GM11168 (cell line): Measurements from ENCODE around the gene SMIM10L1.

ENCODE experiments used
- in situ Hi-C: fragments of 300-500 bp; cut with MboI; formaldehyde crosslinking; loops from one replicate; pipeline ENCODE4 v1.12.0; 2022; ENCODE audit warnings: low sequenced_read_pairs; ENCODE audit not compliant: unreplicated experiment

SMIM10L1 gene

DNA sequence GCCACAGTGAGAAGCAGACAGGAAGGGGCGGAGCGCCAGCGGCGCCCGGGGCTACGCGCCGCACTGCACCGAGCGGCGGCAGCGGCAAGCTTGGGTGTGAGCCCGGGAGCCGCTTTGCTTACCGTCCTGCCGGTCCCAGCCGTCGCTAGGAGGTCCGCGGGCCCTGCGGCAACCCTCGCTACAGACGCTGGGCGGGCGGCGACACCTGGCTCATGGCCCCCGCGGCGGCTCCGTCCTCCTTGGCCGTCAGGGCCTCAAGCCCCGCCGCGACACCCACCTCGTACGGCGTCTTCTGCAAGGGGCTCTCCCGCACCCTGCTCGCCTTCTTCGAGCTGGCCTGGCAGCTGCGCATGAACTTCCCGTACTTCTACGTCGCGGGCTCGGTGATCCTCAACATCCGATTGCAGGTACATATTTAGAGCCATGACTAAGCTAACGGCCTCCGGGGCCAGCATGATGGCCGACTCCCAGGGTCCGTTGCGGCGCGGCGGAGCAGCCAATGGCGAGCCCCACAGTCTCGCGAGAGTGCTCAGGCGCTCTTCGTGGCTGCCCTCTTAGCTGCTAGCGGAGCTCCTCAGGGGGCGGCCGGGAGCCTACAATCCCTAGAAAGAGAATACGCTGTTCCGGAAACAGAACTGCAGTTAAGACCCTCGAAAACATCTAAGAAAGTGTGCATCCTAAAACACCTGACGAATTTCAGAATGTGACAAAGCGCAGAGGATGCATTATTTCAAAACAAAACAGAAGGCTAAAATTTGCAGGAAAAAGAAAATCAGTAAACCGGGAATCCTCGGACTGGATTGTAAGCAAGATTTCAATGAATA is at the start of gene SMIM10L1:
SMIM10L1 (plus strand) TSS at position 50 of the 824 bp plus-strand sequence; CDS start at position 213, 163 bp downstream.
- in situ Hi-C loops = no loop called here

DNA sequence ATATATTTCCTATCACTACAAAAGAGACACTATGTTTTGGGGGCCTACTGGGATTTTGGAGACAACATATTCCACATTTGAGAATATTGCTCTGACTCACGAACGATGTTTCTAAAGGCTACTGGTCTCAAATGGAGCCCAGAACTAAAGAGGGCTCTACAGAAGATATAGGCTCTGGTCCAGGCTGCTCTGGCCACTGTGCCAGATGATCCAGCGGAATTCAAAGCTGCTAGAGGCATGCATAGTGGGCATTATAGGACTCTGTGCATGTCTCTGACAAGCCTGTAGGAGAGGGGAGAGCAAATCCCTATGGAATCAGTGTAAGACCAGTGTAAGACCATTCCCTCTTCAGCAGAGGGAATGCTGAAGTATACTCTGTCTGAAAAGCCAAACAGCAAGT is 40.6 kb upstream of the SMIM10L1 start:
- in situ Hi-C loops = no loop called here

DNA sequence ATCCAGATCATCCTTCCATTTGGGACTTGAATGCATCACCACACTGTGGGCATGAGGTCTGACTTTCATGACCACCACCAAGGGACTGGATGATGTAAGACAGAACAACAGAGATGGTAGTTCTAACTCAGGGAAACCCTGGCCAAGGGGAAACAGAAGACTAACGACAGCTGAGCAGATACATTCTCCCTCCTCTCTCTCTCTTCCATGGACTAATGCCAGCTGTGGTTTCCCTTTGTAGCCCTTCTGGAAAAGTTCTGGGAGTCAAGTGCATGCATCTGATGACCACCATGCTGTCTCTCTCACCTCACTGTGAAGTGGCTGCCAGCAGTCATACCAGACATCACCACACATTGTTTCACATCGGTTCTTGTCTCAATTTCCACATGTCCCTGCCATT is 40.0 kb upstream of the SMIM10L1 start:
- in situ Hi-C loops = no loop called here

DNA sequence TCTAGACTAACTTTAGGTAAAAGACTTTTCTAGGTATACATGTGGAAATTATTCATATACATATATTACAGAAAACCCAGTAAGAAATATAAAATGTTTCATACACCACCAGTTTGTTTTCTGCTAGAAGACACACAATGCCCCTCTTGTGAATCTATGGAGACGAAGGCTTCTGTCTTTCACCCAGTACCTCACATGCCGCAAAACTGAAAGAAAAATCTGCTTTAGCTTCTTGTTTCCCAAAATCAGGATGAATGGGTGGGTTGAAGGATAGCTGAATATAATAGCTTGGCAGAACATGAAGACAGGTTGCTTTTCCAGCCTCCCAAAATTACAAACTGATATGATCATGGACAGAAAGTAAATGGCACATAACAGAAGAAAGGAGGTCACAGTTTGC is 37.8 kb upstream of the SMIM10L1 start:
- in situ Hi-C loops = no loop called here

DNA sequence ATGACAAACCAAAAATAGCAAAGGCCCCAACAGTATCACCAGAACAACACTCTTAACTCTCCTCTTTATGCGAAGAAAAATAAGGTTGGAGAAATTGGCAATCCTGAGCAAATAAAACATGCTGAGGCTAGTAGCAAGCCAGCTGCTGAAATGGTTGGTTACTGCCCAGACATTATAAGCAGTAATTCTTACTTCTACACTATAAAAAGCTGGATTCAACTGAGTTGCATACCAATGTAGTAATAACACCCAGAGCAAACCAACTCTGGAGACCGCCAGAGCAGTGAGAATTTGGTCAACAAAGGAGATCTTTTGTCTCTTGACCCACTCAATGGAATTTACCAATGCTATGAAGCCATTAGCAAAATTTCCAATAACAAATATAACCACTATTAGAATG is 37.2 kb upstream of the SMIM10L1 start:
- in situ Hi-C loops = no loop called here

DNA sequence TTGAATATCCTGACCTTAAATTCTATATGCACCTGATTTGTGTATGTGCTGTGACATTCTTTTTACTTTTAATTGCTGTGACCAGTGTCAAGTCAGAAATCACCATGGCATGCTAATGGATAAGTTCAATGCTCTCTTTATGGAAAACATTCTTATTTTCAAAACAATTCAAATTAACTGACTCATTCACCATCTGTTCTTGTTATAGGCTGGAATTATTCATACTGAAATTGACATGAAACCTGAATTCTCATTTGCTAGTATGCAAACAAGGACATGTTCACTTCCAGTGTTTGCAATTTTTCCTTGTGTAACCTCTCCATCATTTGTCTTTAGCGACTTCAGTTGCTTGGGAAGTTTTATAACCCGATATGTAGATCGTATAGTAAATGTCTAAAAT is 36.7 kb upstream of the SMIM10L1 start, which contains the start of gene TAS2R30:
TAS2R30 (minus strand) TSS at position 340 of the 400 bp plus-strand sequence. CDS start 400 bp downstream, outside the sequence.
- in situ Hi-C loops = no loop called here

DNA sequence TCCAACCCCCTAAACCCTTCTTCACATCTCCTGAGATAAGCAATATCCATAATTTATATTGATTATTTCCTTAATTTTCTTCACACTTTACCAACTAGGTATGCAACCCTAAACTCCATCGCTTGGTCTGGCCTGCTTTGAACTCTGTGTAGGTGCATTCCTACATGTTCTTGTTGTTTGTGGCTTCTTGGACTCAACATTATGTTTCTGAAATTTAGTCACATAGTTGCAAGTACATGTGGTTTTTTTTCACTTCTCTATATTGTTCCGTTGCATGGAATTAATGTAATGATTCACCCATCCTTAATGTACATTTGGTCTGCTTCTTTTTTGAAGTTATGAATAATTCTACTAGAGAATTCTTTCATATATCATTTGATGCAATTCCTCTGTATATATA is 34.9 kb upstream of the SMIM10L1 start:
- in situ Hi-C loops = no loop called here

DNA sequence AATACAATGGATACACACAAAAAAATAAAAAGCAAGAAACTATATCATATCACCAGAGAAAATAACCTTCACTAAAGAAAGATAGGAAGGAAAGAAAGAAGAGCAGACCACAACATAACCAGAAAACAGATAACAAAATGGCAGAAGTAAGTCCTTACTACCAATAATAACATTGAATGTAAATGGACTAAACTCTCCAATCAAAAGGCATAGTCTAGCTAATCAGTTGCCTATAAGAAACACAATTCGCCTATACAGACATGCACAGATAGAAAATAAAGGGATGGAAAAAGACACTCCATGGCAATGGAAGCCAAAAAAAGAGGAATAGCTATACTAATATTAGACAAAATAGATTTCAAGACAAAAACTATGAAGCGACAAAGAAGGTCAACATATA is 27.6 kb upstream of the SMIM10L1 start:
- in situ Hi-C loops = no loop called here

DNA sequence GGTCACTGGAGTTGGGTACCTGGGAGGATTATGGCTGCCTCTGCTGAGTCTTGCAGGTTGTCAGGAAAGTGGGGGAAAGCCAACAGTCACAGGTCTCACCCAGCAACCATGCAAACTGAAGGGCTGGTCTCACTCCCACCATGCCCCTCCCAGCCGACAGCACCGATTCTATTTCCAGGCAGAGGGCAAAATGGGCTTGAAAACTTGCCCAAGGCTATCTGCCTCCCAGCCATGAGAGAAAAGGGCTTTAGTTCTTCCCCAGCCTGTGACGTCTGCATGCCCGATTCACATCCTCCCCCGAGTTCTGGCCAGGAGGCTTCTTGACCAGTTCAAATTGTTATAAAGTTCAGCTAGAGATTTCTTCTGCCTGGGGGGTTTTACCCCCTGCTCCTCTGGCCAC is 26.7 kb upstream of the SMIM10L1 start:
- in situ Hi-C loops = no loop called here

DNA sequence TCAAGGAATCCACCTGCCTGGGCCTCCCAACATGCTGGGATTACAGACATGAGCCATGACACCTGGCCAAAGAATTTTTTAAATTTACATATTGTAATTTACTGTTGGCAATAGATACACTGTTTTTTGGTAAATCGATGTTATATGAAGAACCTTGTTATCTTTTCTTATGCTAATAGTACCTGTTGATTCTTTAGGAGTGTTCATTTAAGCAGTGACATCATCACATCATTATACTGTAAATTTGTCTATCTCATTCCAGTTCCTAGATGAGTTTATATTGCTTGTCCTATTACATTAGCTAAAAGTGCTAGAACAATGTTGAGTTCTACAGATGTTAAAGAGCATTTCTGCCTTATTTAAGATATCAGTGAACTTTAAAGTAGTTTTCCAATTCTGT is 23.6 kb upstream of the SMIM10L1 start:
- in situ Hi-C loops = no loop called here

DNA sequence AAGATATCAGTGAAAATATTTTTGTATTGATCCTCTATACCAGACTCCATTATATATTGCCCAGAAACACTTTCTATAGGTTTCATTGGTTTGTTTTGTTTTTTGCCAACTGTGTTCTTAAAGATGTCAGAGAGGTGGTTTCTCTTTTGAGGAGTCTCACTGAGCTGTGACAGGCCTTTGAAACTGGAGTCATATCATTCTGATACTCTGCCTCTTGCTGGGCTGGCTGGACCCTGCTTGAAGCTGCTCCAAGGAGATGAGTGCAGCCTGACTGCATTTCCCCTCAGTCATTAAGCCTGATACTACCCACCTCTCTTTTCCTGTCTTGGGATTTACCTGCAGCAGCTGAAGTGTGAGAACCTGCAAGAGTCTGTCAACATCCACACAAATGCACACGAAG is 20.2 kb upstream of the SMIM10L1 start:
- in situ Hi-C loops = no loop called here

DNA sequence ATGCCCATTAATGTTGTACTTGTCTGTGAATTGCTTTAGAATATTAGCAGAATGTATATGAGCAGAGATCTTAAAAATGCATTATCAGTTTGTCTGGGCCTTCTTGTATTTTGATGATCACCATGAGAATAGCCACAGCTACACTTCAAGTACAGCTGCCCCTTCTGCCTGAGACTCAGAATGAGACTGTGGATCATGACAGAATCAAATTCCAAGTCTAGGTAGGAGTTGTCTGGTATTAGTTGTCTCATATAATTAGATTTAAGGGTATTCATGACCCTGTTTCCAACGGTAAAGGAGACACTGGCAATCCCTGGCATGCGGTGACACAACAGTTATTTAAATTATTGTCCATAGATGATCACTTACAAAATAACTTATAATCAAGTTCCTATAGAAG is 18.3 kb upstream of the SMIM10L1 start:
- in situ Hi-C loops = no loop called here

DNA sequence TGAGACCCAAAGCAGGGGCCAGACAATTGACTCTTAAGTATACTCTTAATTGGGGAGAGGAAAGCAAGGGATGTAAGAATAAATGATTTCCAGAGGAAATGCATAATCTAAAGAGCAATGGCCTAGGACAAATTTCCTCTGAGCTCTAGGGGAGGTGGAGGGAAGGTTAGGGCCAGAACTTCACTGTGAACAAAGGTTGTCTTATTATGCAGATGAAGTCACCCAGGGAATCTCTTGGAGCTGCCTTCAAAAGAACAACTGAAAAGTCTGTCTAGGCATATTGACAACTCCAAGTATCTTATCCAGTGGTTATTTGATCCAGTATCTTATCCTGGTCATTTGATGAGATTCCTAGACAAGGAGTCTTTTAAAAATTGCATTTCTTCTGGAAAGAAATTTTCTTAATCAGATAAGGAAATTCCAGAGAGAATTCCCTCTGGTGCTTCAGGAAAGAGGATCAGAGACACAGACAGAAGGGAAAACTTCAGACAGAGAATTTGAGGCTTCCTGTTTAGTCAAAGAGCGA is 16.5 kb upstream of the SMIM10L1 start:
- in situ Hi-C loops = no loop called here

DNA sequence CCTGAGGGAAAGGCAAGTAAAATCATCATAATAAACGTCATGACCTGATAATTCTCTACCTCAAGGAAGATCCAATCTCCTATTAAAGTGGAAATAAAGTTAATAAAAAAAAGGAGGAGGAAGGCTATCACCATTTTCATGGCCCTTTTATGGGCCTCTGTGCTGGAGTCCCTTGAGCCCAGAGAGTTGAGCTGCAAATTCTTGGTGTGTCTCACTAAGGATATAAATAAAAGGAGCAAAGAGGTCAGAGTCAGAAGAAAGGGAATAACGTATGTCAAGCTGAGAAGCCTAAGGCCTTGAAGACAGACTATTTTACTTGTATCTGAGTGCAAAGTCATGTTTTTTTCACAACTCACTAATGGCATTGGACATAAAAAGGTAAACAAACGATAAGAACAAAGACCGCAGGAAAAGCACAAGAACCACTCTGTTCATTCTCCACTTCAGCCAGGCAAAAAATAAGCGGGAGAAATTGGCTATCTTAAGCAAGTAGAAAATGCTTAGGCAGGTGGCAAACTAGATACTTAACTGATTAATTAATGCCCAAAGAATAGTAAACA is 12.0 kb upstream of the SMIM10L1 start:
- in situ Hi-C loops = no loop called here

DNA sequence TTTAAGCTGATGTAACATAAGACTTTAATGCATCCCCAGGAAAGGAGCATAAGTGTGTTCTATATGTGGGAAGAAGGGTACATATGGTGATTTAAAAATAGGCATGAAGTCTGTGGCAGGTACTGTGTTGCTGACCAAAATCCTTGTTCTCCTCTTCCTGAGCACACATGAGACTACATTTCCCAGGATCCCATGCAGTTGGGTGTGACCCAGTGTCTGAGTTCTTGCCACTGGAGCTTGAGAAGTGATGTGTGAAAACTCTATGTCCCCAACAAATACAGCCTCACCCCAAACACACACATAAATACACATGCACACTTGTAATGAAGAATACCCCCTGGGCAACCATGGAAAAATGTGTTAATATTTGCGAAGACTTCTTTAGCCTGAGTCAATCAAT is 8.5 kb upstream of the SMIM10L1 start:
- in situ Hi-C loops = no loop called here

DNA sequence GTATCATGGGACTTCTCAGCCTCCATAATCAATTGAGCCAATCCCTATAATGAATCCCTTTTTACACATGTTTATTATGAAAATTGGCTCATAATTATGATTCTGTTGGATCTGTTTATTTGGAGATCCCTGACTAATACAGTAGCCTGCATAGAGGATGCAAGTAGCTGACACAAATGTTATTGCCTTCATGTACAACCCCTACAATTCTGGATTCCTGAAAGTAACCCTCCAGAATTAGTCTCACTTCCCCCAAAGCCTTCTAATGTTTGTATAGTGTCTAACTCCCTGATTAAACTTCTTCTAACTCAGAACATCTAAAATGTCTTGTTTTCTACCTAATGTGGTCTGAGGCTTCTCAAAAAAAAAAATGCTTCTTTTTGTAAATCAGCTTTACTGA is 6.6 kb upstream of the SMIM10L1 start:
- in situ Hi-C loops = no loop called here

DNA sequence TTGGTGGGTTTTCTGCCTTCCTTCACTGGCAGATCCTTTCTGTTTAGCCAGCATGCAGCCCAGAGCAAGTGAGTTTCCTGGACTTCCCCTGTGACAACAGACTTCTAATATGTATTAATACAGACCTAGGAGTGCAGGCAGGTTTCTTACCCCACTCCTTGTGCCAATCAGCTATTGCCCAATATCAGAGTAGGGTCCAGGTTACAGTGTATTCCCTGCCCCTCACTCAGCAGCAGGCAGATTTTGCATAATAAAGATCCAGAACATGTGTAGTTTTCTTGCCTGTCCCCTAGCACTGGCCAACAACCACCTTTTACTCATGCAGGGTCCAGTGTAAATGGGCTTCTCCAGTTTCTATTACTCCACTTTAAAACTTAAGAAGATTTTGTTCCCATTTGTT is 4.7 kb upstream of the SMIM10L1 start:
- in situ Hi-C loops = no loop called here

DNA sequence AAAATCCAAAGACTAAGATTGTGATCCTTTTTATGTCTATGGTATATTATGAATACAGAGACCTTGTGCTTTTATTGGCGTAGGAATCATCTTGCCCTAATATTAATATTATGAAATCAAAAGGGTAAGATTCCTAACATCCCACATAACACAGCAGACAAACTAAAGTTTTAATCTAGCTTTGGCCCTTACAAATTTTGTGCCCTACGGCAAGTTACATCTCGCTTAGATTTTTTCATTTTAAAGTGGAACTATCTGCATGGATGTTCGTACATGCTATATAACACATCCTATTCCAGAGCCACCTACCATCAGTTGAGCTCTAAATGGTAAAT is 217 bp upstream of the SMIM10L1 start:
- in situ Hi-C loops = no loop called here

DNA sequence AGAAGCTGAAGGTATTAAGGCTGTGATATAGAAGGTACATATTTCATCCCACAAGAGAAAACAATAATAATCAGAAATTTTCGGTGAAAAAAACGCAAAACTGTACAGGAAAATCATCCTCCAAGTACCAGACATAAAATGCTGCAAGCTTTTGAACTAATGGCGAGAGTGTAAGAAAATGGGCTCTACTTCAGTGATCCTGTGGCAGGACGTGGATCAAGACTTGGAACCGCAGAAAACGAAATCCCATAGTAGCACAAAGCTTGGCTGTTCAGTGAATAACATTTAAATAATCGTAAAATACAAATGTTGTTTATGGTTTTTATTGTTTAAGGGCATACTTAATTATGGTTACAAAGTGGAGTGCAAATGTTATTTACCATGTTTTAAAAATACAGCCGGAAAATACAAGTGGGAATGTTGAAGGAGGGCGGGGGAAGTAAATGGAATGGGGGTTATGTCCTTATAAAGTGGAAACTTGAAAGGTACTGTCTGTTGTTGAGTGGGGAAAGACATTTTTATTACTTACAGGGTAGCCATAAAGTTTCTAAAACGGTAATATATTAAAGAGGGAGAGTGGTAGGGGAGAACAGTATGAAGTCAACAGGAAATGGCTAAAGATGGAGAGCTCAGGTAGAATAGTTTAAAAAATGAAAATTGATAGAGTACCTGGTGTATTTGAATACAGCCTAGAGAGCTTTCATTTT is 1.1 kb downstream of the SMIM10L1 start:
- in situ Hi-C loops = no loop called here

DNA sequence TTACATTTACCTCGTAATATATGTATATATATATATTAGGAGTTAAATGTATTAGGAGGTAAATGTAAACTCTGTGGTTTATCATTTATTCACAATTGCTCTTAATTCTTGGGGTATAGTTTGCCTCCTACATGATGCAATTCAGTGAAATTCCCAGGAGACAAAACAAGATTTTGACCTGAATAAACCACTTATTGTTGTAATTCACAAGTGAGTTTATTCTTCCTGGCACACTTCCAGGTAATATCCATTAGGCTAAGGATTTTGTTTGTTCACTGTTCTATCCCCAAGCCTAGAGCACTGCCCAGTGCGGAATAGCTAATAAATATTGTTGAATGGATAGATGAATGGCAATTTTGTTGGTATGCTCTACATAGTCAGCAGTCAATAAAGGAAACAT is 3.0 kb downstream of the SMIM10L1 start:
- in situ Hi-C loops = no loop called here

DNA sequence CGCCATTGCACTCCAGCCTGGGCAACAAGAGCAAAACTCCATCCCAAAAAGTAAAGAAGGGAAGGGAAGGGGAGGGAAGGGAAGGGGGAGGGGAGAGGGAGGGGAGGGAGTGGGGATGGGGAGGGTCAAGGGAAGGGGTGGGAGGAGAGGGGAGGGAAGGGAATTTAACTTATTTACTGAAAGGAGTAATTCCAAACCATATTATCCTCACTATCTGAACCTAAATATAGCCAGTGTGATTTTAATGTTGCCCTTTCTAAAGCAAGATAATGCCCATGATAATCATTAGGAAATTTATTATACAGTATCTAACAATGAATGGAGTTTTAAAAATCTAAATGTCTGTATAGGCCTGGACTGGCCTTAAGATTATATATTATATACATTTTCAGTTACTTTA is 7.3 kb downstream of the SMIM10L1 start:
- in situ Hi-C loops = loop anchor here (25.0 kb wide), 1 partner anchor 416 kb away; no protein-coding TSS in a partner anchor
